CD4-positive, alpha-beta T cell treated with Interleukin-12 subunit alpha and Interleukin-12 subunit beta, for 1 hour (primary cell): ENCODE measurements around the gene TACC2.

Experiments used
- DNase-seq: peaks from one replicate; pipeline ENCODE4 v3.0.0-alpha.2; 2020

TACC2 gene

GRCh38 chr10:122301055-122301810 is 312.3 kb downstream of the TACC2 start:
- no peak for DNase-seq

- no peak for DNase-seq
Observed at GRCh38 chr10:122301811-122302115, 312.8 kb downstream of the TACC2 start.

GRCh38 chr10:122302315-122302714 is 313.4 kb downstream of the TACC2 start:
- no peak for DNase-seq

GRCh38 chr10:122303271-122304053 is 314.5 kb downstream of the TACC2 start:
- no peak for DNase-seq
